Measurements from ENCODE around the gene GRID2. TPM values are rescaled to one million over a fixed set of nuclear protein-coding genes. Genes with fewer than 3 reads are reported as not detected.
"Not testable (repeated sequence)": the region's sequence is repeated elsewhere in the genome, so short reads cannot be mapped to it uniquely, and the experiment has no call there.

The GRID2 gene
- polyA plus RNA-seq, 1 experiment: not detected

DNA sequence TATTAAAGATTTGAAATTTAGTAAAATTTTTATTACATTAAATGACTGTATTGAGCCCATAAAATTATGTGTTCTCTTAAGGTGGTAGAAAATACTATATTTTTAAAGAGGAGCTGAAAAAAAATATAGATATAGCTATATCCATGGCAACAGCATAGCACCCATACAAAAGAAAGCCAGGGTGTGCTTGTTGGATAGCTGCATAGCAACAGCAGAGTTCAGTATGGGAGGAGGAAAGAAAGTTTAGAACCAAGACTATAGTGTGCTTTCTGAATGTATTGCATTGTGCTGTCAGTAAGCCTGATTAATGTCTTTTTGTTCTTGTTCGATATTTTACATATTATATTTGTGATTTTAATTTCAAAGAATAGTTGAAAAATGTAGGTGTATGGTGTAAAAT is 78.4 kb downstream of the GRID2 start:
- Histone ChIP-seq H3K4me3 (ENCODE audit: low read depth, low read length) (no peak overlapping the region), H3K36me3 (ENCODE audit: control insufficient read depth, insufficient read depth, low read length) (no peaks in the 10 kb centered on the region), H3K27me3 (ENCODE audit: control insufficient read depth, insufficient read depth, low read length) (no peaks in the 10 kb centered on the region)
- DNase-seq (ENCODE audit: low read depth): no peak
- CTCF ChIA-PET: no interaction called here
- POLR2A ChIA-PET: no interaction called here
- TF ChIP-seq, protein P1, sequence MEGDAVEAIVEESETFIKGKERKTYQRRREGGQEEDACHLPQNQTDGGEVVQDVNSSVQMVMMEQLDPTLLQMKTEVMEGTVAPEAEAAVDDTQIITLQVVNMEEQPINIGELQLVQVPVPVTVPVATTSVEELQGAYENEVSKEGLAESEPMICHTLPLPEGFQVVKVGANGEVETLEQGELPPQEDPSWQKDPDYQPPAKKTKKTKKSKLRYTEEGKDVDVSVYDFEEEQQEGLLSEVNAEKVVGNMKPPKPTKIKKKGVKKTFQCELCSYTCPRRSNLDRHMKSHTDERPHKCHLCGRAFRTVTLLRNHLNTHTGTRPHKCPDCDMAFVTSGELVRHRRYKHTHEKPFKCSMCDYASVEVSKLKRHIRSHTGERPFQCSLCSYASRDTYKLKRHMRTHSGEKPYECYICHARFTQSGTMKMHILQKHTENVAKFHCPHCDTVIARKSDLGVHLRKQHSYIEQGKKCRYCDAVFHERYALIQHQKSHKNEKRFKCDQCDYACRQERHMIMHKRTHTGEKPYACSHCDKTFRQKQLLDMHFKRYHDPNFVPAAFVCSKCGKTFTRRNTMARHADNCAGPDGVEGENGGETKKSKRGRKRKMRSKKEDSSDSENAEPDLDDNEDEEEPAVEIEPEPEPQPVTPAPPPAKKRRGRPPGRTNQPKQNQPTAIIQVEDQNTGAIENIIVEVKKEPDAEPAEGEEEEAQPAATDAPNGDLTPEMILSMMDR (IDR thresholded peaks at IDR 0.05; ENCODE audit: insufficient read depth, low read depth, low read length): no peak

DNA sequence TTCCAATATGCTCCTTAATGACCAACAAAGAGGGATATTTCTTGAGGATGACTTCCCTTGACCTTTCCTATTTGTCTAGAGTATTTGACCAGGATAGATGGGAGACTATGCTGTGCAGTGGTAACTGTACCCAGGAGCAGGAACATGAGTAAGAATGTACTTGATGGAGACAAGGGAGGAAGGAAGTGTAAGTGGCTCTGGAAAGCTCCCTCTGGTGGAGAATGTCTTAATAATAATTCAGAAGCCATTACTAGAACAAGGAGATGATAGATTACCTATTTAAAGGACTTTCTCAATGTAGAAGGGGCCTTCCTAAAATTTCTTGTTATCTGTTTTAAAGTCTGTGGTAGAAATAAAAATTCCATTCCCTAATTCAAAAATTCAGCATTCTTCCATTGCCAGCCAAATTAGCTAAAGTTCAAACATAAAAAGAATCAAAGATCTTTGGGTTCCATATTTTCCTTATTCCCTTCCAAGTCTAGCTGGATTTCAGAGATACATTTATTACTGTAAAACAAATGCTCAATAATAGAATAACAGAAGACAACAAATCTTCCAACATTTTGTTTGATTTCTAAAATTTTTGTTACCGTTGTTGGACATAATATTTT is 83.8 kb downstream of the GRID2 start:
- H3K27me3 ChIP-seq (ENCODE audit: control insufficient read depth, insufficient read depth, low read length): no peaks in the 10 kb centered on the region
- H3K4me3 ChIP-seq (ENCODE audit: low read depth, low read length): no peak overlapping the region
- TF ChIP-seq, protein P1 (IDR thresholded peaks at IDR 0.05; ENCODE audit: insufficient read depth, low read depth, low read length): peak; percentile 50
- H3K36me3 ChIP-seq (ENCODE audit: control insufficient read depth, insufficient read depth, low read length): no peaks in the 10 kb centered on the region
- ChIA-PET CTCF (interaction anchor here (0.8 to 1.3 kb wide), 4 partner anchors 10 to 211 kb away, joined by 3 read pairs; no protein-coding TSS in a partner anchor), POLR2A (no interaction called here)
- no peak for DNase-seq (ENCODE audit: low read depth)

DNA sequence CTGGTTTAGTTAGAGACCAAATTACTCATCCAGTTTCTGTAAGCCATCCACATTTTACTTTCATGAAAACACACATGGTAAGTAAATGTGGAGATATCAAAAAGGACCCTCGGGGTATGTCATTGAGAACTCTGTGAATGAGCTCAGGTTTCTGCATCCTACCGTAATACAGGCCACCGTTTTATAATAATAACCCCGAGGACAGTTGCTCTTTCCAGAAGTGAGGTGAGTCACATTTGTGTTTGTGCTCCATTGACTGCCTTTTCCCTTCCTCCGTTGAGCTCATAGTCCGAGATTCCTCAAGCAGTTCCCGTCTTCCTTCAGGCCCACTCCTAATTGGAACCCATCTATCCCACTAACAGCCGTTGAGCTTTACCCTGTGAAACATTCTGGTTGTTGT is 95.3 kb downstream of the GRID2 start:
- TF ChIP-seq, protein P1 (IDR thresholded peaks at IDR 0.05; ENCODE audit: insufficient read depth, low read depth, low read length): no peak
- CTCF ChIA-PET: interaction anchor here (0.7 kb wide), 1 partner anchor 28 kb away, joined by 3 read pairs; no protein-coding TSS in a partner anchor

DNA sequence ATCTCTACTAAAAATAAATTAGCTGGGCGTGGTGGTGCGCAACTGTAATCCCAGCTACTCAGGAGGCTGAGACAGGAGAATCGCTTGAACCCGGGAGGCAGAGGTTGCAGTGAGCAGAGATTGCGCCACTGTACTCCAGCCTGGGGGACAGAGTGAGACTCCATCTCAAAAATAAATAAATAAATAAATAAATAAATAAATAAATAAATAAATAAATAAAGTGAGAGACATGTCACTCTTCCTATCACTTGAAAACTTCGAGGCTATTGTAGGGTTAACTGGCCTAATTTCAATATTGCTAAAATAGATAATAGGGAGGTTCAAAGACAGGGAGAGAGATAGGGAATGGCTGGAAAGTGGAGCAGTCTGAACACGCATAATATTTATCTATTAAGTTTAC is 99.8 kb downstream of the GRID2 start:
- POLR2A ChIA-PET; DNase-seq (ENCODE audit: low read depth); CTCF ChIA-PET; H3K27me3 ChIP-seq (ENCODE audit: control insufficient read depth, insufficient read depth, low read length); H3K4me3 ChIP-seq (ENCODE audit: low read depth, low read length); H3K36me3 ChIP-seq (ENCODE audit: control insufficient read depth, insufficient read depth, low read length): not testable (repeated sequence)

More for the DNA sequence above, 95.3 kb downstream of the GRID2 start:
- no peaks in the 10 kb centered on the region for H3K27me3 ChIP-seq (ENCODE audit: control insufficient read depth, insufficient read depth, low read length)
- no peaks in the 10 kb centered on the region for H3K36me3 ChIP-seq (ENCODE audit: control insufficient read depth, insufficient read depth, low read length)
- H3K4me3 ChIP-seq (ENCODE audit: low read depth, low read length): no peak overlapping the region
- DNase-seq (ENCODE audit: low read depth): no peak
- POLR2A ChIA-PET: no interaction called here

DNA sequence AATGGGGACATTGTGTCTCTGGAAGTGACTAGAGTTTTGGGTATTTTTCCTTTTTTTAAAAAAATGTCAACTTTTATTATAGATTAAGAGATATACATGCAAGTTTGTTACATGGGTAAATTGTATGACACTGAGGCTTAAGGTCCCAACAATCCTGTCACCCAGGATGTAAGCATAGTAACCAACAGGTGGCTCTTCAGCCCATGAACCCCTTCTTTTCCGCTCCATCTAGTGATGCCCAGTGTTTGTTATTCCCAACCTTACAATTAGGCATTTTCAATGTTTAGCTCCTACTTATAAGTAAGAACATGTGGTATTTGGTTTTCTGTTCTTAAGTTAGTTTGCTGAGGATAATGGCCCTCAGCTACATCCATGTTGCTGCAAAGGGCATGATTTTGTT is 102.7 kb downstream of the GRID2 start:
- no peaks in the 10 kb centered on the region for H3K27me3 ChIP-seq (ENCODE audit: control insufficient read depth, insufficient read depth, low read length)
- TF ChIP-seq, protein P1 (IDR thresholded peaks at IDR 0.05; ENCODE audit: insufficient read depth, low read depth, low read length): no peak
- DNase-seq (ENCODE audit: low read depth): no peak
- H3K4me3 ChIP-seq (ENCODE audit: low read depth, low read length): no peak overlapping the region
- CTCF ChIA-PET: no interaction called here
- H3K36me3 ChIP-seq (ENCODE audit: control insufficient read depth, insufficient read depth, low read length): no peaks in the 10 kb centered on the region
- POLR2A ChIA-PET: no interaction called here

DNA sequence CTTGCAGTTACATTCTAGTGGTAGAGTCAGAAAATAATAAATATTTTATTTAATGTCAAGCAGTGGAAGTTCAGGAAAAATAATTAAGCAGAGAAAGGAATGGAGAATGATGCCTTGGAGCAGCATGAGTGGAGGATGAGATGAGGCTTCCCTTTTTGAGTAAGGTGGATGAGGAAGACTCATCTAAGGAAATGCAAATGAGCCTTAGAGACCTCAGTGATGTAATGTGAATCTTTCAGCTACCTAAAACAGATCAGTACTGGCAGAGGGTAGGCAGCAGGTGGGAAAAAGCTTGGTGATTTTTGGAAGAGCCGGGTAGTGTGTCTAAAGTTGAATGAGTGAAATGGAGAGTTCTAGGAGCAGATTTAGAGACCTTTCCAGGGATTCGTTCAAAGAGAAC is 118.2 kb downstream of the GRID2 start:
- Histone ChIP-seq H3K36me3 (ENCODE audit: control insufficient read depth, insufficient read depth, low read length) (no peaks in the 10 kb centered on the region), H3K27me3 (ENCODE audit: control insufficient read depth, insufficient read depth, low read length) (no peaks in the 10 kb centered on the region), H3K4me3 (ENCODE audit: low read depth, low read length) (no peak overlapping the region)
- no peak for DNase-seq (ENCODE audit: low read depth)
- TF ChIP-seq, protein P1 (IDR thresholded peaks at IDR 0.05; ENCODE audit: insufficient read depth, low read depth, low read length): no peak
- CTCF ChIA-PET: no interaction called here
- POLR2A ChIA-PET: no interaction called here

All from BJ (cell line).